Endothelial cell of umbilical vein (primary cell): ENCODE results near the gene EFR3B. TPM values are rescaled to one million over a fixed set of nuclear protein-coding genes. Genes with fewer than 3 reads are reported as not detected.

Experiments
- BruUV-seq: library from RNA; stranded (reverse); fragments of 400-500 nt; replicated peaks from 2 replicates; lab custom pipeline; 2021; lab: Mats Ljungman, UMichigan
- CTCF ChIA-PET: fragments of 300-600, 350-600 bp; sonication (Branson Sonifier 250); formaldehyde crosslinking; loops from one replicate; lab custom pipeline; 2021; ENCODE audit warnings: antibody characterized with exemption, inconsistent platforms; lab: Charles Lee
- POLR2A ChIA-PET: fragments of 300-600, 350-600 bp; sonication (Branson Sonifier 250); formaldehyde crosslinking; loops from one replicate; lab custom pipeline; 2021; ENCODE audit warnings: antibody characterized with exemption, inconsistent platforms; lab: Charles Lee
- DNase-seq: peaks from one replicate; pipeline ENCODE4 v3.0.0-alpha.2; 2011; ENCODE audit warnings: low read depth, low spot score
- FAIRE-seq: peaks from 2 replicates; lab custom pipeline; 2011; peaks lifted over from hg19 to GRCh38; lab: Jason Lieb, UNC
- H2AFZ ChIP-seq: 2 replicates; pipeline ENCODE4 v1.6.0; 2012; ENCODE audit warnings: low read depth, low read length, control low read depth, inconsistent platforms
- H3K27ac ChIP-seq: 2 replicates; pipeline ENCODE4 v1.5.1; 2011; ENCODE audit warnings: low read depth, mild to moderate bottlenecking, control low read depth, low read length, moderate library complexity; ENCODE audit not compliant: insufficient read depth
- H3K27me3 ChIP-seq, 2 experiments: 2 replicates each; pipeline versions ENCODE4 v1.6.0 to v1.6.1; 2011; ENCODE audit warnings: low read length in 2 of 2, mixed read lengths in 1 of 2; ENCODE audit not compliant: control insufficient read depth in 2 of 2, insufficient read depth in 2 of 2
- H3K36me3 ChIP-seq, 2 experiments: 2 replicates in 1 of 2; 3 replicates in 1 of 2; pipeline ENCODE4 v1.5.1; 2011; ENCODE audit warnings: low read length in 2 of 2, mild to moderate bottlenecking in 1 of 2, moderate library complexity in 1 of 2; ENCODE audit not compliant: control insufficient read depth in 2 of 2, insufficient read depth in 2 of 2; ENCODE audit errors: extremely low read depth in 1 of 2
- H3K4me1 ChIP-seq: 3 replicates; pipeline ENCODE4 v1.5.1; 2011; ENCODE audit warnings: mild to moderate bottlenecking, low read length; ENCODE audit not compliant: control insufficient read depth, insufficient read depth; ENCODE audit errors: extremely low read depth
- H3K4me2 ChIP-seq: 2 replicates; pipeline ENCODE4 v1.6.1; 2011; ENCODE audit warnings: low read length, control low read depth, mixed read lengths; ENCODE audit not compliant: insufficient read depth
- H3K4me3 ChIP-seq, 3 experiments: fragments of 200-600 bp in 1 of 3; sonication (generic), shearing (Covaris generic) in 1 of 3; replicated peaks in 1 of 3; 2 replicates each; pipeline ENCODE4 v1.5.1; 2011 to 2016; ENCODE audit warnings: control low read depth in 3 of 3, low read length in 3 of 3, mild to moderate bottlenecking in 2 of 3, inconsistent platforms in 1 of 3, low read depth in 1 of 3, moderate library complexity in 1 of 3; ENCODE audit not compliant: insufficient read depth in 1 of 3
- H3K79me2 ChIP-seq: 2 replicates; pipeline ENCODE4 v1.6.0; 2012; ENCODE audit warnings: low read length, inconsistent platforms; ENCODE audit not compliant: control insufficient read depth, insufficient read depth
- H3K9ac ChIP-seq: replicated peaks from 2 replicates; pipeline ENCODE3; 2011; ENCODE audit warnings: low read length, control low read depth; ENCODE audit not compliant: insufficient read depth; ENCODE audit errors: extremely low read depth
- H3K9me1 ChIP-seq: replicated peaks from 3 replicates; pipeline ENCODE4 v1.6.0; 2011; ENCODE audit warnings: mild to moderate bottlenecking, low read length; ENCODE audit not compliant: control insufficient read depth, insufficient read depth; ENCODE audit errors: extremely low read depth
- H3K9me3 ChIP-seq: replicated peaks from 2 replicates; pipeline ENCODE4 v1.5.1; 2012; ENCODE audit warnings: low read length, inconsistent platforms; ENCODE audit not compliant: control insufficient read depth, insufficient read depth
- H4K20me1 ChIP-seq: replicated peaks from 2 replicates; pipeline ENCODE3; 2011; ENCODE audit warnings: mild to moderate bottlenecking, low read length; ENCODE audit not compliant: control insufficient read depth, insufficient read depth; ENCODE audit errors: extremely low read depth
- CTCF ChIP-seq, 2 donors: IDR thresholded peaks; 1 replicate in 1 of 2; 2 replicates in 1 of 2; pipeline ENCODE4 v1.5.1; 2011; ENCODE audit warnings: low read length in 2 of 2, mild to moderate bottlenecking in 2 of 2, moderate library complexity in 2 of 2, control low read depth in 1 of 2, inconsistent platforms in 1 of 2, low read depth in 1 of 2; ENCODE audit not compliant: insufficient read depth in 1 of 2; ENCODE audit errors: extremely low read depth in 1 of 2
- EZH2 ChIP-seq: IDR thresholded peaks from 2 replicates; pipeline ENCODE4 v1.6.1; 2012; ENCODE audit warnings: borderline replicate concordance, low read depth, mild to moderate bottlenecking, moderate library complexity, low read length, inconsistent platforms; ENCODE audit not compliant: severe bottlenecking
- FOS ChIP-seq: IDR thresholded peaks from 2 replicates; pipeline ENCODE4 v1.6.1; 2011; ENCODE audit warnings: mild to moderate bottlenecking, low read length, moderate library complexity, borderline replicate concordance; ENCODE audit not compliant: insufficient read depth
- GATA2 ChIP-seq: IDR thresholded peaks from 2 replicates; pipeline ENCODE4 v1.7.0; 2011; ENCODE audit warnings: low read depth, mild to moderate bottlenecking, moderate library complexity, mixed read lengths, low read length; ENCODE audit not compliant: insufficient read length, insufficient read depth
- JUN ChIP-seq: IDR thresholded peaks from 2 replicates; pipeline ENCODE4 v1.6.1; 2011; ENCODE audit warnings: borderline replicate concordance, low read depth; ENCODE audit not compliant: insufficient read length, insufficient read depth
- MAX ChIP-seq: IDR thresholded peaks from 2 replicates; pipeline ENCODE4 v1.6.1; 2011; ENCODE audit not compliant: insufficient read depth, insufficient read length
- MYC ChIP-seq: IDR thresholded peaks from one replicate; pipeline ENCODE4 v1.6.1; 2011; ENCODE audit warnings: mild to moderate bottlenecking, low read depth, low read length
- POLR2A ChIP-seq: IDR thresholded peaks from 2 replicates; pipeline ENCODE4 v1.6.1; 2012; ENCODE audit warnings: low read depth, mild to moderate bottlenecking, control low read depth, low read length
- POLR2AphosphoS5 ChIP-seq: IDR thresholded peaks from 2 replicates; pipeline ENCODE4 v1.6.1; 2012; ENCODE audit warnings: low read depth, mild to moderate bottlenecking, control low read depth, low read length, moderate library complexity; ENCODE audit not compliant: insufficient read depth
- dilution Hi-C: fragments of 300-500 bp; cut with MboI; formaldehyde crosslinking; loops from one replicate; pipeline ENCODE4 v1.15.0; 2019; ENCODE audit warnings: low sequenced_read_pairs; ENCODE audit not compliant: extremely low pct_ligation_motif_present
- intact Hi-C: fragments of 100-400 bp; cut with micrococcal nuclease; formaldehyde crosslinking; loops from one replicate; pipeline ENCODE4 v1.10.0; 2022
- polyA plus RNA-seq, 4 experiments: library from polyadenylated mRNA; depleted of rRNA in 3 of 4; stranded (reverse) in 3 of 4; unstranded in 1 of 4; fragments of >200 nt; gene quantifications; 2 replicates each; pipeline versions ENCODE4 v1.2.1 to v1.2.3, GENCODE V29; 2011 to 2012; ENCODE audit warnings: missing spikeins in 1 of 4
- total RNA-seq: library from RNA; stranded (reverse); gene quantifications from 2 replicates; pipeline ENCODE4 v1.2.3, GENCODE V29; 2021

The EFR3B gene
- total and polyA plus RNA-seq, 2 donors (not counting 3 experiments of a cell fraction or from before 2014, with no cell fraction given) = 0.15 to 0.77 TPM

- no peaks in the 10 kb centered on the region for H3K36me3 ChIP-seq
- ChIA-PET POLR2A (no interaction called here), CTCF (interaction anchor here (1.2 to 3.1 kb wide), 6 partner anchors 9 to 130 kb away, joined by 3 to 14 read pairs (median 3); no protein-coding TSS in a partner anchor)
- TF ChIP-seq EZH2 = no peak
- TF ChIP-seq FOS = no peak
- TF ChIP-seq GATA2 = no peak
- no peak for TF ChIP-seq CTCF (IDR thresholded peaks at IDR 0.05; ENCODE audit: extremely low read depth in 1 of 2, insufficient read depth in 1 of 2, low read depth in 1 of 2, low read length in 2 of 2)
- no peak for TF ChIP-seq MAX
- no peak for TF ChIP-seq MYC
- no peak for TF ChIP-seq POLR2A
- TF ChIP-seq JUN = no peak
- TF ChIP-seq POLR2AphosphoS5 = no peak
- H3K9me1 ChIP-seq = no peaks in the 10 kb centered on the region
- BruUV-seq = no TSS peak
- H4K20me1 ChIP-seq = no peaks in the 10 kb centered on the region
- intact Hi-C loops = no loop called here
- no peaks in the 10 kb centered on the region for H3K9me3 ChIP-seq
- no peaks in the 10 kb centered on the region for H3K4me1 ChIP-seq
- no peak overlapping the region for H3K9ac ChIP-seq
- dilution Hi-C loops = no loop called here
- H3K4me2 ChIP-seq = no peak overlapping the region
- H3K27me3 ChIP-seq = peaks cover 0 to 7% of the 10 kb centered on the region in 2 experiments
- DNase-seq = no peak
- no peak overlapping the region for H3K4me3 ChIP-seq
- H3K79me2 ChIP-seq = no peaks in the 10 kb centered on the region
- no peak for FAIRE-seq
- H2AFZ ChIP-seq = no peak overlapping the region
- H3K27ac ChIP-seq = no peak overlapping the region
Observed at GRCh38 chr2:25105336-25106085, 63.6 kb downstream of the EFR3B start.
